Activated CD4-positive, alpha-beta T cell treated with anti-CD3 and anti-CD28 coated beads, Interleukin-2, amount 10 ng/mL, durations not matched to agents 7 days and 5 days (primary cell): ENCODE results near the gene NHP2. TPM values are rescaled to one million over a fixed set of nuclear protein-coding genes. Genes with fewer than 3 reads are reported as not detected.
"Not testable (repeated sequence)": the region's sequence is repeated elsewhere in the genome, so short reads cannot be mapped to it uniquely, and the experiment has no call there.

Experiments
- CTCF ChIA-PET: fragments of 350-600 bp; sonication (Branson Sonifier 250); formaldehyde crosslinking; loops from one replicate; lab custom pipeline; 2021; ENCODE audit warnings: antibody characterized with exemption; lab: Charles Lee
- POLR2A ChIA-PET: fragments of 350-600 bp; sonication (Branson Sonifier 250); formaldehyde crosslinking; loops from one replicate; lab custom pipeline; 2021; ENCODE audit warnings: antibody characterized with exemption; lab: Charles Lee
- DNase-seq: peaks from one replicate; pipeline ENCODE4 v3.0.0-alpha.2; 2020
- H3K27ac Mint-ChIP-seq: one replicate; pipeline ENCODE4 v1.8.0; 2021; ENCODE audit warnings: mild to moderate bottlenecking, moderate library complexity, mixed read lengths
- H3K27me3 Mint-ChIP-seq: one replicate; pipeline ENCODE4 v1.8.0; 2021; ENCODE audit warnings: mixed read lengths
- H3K36me3 Mint-ChIP-seq: one replicate; pipeline ENCODE4 v1.8.0; 2021; ENCODE audit warnings: low read depth, mixed read lengths
- H3K4me1 Mint-ChIP-seq: one replicate; pipeline ENCODE4 v1.8.0; 2021; ENCODE audit warnings: mixed read lengths
- H3K4me3 Mint-ChIP-seq: one replicate; pipeline ENCODE4 v1.8.0; 2021; ENCODE audit warnings: mild to moderate bottlenecking, moderate library complexity, mixed read lengths
- H3K9me3 Mint-ChIP-seq: one replicate; pipeline ENCODE4 v1.8.0; 2021; ENCODE audit warnings: mixed read lengths
- total RNA-seq, 2 experiments: library from RNA; stranded (reverse); gene quantifications; one replicate each; pipeline ENCODE4 v1.2.3, GENCODE V29; 2021

NHP2 gene
- 100 to 1,000 TPM; 145 TPM for total RNA-seq

DNA sequence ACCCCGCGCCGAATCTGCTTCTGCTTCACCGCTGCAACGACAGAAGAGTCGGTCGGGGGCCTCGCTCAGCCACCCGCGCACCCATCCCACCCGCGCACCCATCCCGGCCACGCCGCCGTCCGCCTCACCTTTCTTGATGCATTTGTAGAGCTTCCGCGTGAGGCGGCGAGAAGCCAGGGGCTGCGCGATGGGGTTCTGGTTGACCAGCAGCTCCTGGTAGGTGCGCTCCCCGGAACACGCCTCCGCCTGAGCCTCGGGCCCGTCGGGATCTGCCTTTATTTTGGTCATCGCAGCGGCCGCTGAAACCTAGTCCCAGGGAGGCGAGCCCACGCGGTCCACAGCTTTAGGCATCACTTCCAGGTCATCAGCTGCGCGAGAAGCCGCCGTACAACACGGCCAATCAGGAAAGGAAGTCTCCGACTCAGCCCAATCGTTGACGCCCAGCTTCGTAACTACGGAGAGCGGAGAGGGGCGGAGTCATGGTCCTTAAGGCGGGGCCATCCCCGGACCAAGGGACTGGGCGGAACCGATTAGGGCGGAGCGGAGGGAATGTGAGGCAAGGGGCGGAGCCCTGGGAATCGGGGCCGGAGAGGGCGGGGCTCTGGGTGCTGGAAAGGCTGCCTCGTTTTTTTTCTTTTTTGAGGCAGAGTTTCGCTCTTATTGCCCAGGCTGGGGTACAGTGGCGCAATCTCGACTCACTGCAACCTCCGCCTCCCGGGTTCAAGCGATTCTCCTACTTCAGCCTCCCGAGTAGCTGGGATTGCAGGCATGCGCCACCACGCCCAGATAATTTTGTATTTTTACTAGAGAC is at the start of gene NHP2:
NHP2 (minus strand) TSS at position 356 of the 811 bp plus-strand sequence; CDS start at position 288, 68 bp downstream.
- H3K27me3 Mint-ChIP-seq, result no peaks in the 10 kb centered on the region
- DNase-seq, result peak; percentile 98
- H3K4me3 Mint-ChIP-seq, result peak within 1 kb of the TSS; percentile 94
- ChIA-PET POLR2A (interaction anchor here (0.6 to 0.8 kb wide), 3 partner anchors 11 to 690 kb away, joined by 3 read pairs; no protein-coding TSS in a partner anchor), CTCF (interaction anchor here (0.9 to 2.5 kb wide), 5 partner anchors 10 to 78 kb away, joined by 3 to 8 read pairs (median 5); no protein-coding TSS in a partner anchor)
- peaks cover 29% of the 10 kb centered on the region for H3K36me3 Mint-ChIP-seq
- H3K27ac Mint-ChIP-seq, result peak within 1 kb of the TSS; percentile 92
- peaks cover 46% of the 10 kb centered on the region for H3K4me1 Mint-ChIP-seq
- no peaks in the 10 kb centered on the region for H3K9me3 Mint-ChIP-seq

DNA sequence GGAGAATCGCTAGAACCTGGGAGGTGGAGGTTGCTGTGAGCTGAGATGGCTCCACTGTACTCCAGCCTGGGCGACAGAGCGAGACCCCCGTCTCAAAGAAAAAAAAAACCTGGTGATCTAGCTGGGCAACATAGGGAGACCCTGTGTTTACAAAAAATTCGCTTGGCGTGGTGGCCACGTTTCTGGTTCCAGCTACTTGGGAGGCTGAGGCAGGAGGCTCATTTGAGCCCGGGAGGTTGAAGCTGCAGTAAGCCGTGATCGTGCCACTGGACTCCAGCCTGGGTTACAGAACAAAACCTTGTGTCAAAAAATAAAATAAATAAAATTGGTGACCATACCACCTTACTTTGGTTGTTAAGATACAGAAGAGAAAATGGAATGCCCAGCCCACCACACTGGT is 48.9 kb upstream of the NHP2 start:
- ChIA-PET POLR2A (interaction anchor here (0.7 kb wide), 1 partner anchor 19 kb away, joined by 3 read pairs; no protein-coding TSS in a partner anchor), CTCF (no interaction called here)
- Mint-ChIP-seq H3K36me3 (peaks cover 25% of the 10 kb centered on the region), H3K27me3 (peaks cover 2% of the 10 kb centered on the region), H3K27ac (no peak overlapping the region), H3K9me3 (no peaks in the 10 kb centered on the region), H3K4me1 (peaks cover 26% of the 10 kb centered on the region), H3K4me3 (peak overlapping the region; percentile 58)
- DNase-seq, result no peak

DNA sequence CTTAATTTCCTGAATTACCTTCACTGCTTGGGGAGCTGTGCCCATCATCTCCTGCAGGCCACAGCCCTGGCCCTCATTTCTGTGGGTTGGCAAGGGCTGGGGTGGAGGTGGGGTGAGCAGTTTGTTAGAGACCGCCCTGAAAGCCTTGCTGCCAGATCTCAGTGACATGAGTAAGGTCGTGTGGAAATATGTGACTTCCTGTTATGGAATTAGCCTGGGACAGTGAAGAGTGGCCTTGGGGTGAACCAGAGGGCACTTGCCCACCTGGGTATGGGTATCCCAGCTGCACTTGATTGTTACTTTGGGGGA is 48.2 kb upstream of the NHP2 start:
- no peaks in the 10 kb centered on the region for H3K9me3 Mint-ChIP-seq
- ChIA-PET POLR2A (no interaction called here), CTCF (no interaction called here)
- peaks cover 2% of the 10 kb centered on the region for H3K27me3 Mint-ChIP-seq
- H3K27ac Mint-ChIP-seq, result no peak overlapping the region
- no peak overlapping the region for H3K4me3 Mint-ChIP-seq
- DNase-seq, result no peak
- peaks cover 20% of the 10 kb centered on the region for H3K4me1 Mint-ChIP-seq
- peaks cover 19% of the 10 kb centered on the region for H3K36me3 Mint-ChIP-seq

DNA sequence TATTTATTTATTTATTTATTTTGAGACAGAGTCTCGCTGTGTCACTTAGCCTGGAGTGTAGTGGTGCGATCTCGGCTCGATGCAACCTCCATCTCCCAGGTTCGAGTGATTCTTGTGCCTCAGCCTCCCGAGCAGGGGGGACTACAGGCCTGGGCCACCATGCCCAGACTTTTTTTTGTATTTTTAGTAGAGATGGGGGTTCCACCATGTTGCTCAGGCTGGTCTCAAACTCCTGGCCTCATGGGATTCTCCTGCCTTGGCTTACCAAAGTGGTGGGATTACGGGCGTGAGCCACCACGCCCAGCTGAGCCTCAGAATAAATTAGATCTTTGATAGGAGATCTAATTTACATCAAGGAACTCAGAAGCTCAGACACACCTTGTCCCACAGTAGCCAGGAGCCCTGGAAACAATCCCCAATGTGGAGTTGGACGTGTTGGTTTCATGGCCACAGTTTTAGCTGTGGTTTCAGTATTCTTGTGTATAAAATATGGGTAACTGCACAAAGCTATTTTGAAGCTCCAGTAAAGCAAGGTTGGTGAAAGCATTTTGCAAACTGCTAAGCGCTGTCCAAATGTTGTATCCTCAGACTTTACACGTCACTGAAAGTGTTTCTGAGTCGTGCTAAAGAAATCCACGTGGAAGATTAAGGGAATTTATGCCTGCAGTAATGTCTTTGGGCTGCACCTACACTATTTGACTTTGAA is 47.7 kb upstream of the NHP2 start:
- CTCF ChIA-PET, result interaction anchor here (0.6 to 0.8 kb wide), 2 partner anchors 37 to 1197 kb away, joined by 3 read pairs; no protein-coding TSS in a partner anchor
- H3K4me3 Mint-ChIP-seq, result no peak overlapping the region
- peaks cover 2% of the 10 kb centered on the region for H3K27me3 Mint-ChIP-seq
- DNase-seq, result no peak
- POLR2A ChIA-PET, result no interaction called here
- peaks cover 14% of the 10 kb centered on the region for H3K36me3 Mint-ChIP-seq
- no peak overlapping the region for H3K27ac Mint-ChIP-seq
- H3K9me3 Mint-ChIP-seq, result no peaks in the 10 kb centered on the region
- peaks cover 15% of the 10 kb centered on the region for H3K4me1 Mint-ChIP-seq

DNA sequence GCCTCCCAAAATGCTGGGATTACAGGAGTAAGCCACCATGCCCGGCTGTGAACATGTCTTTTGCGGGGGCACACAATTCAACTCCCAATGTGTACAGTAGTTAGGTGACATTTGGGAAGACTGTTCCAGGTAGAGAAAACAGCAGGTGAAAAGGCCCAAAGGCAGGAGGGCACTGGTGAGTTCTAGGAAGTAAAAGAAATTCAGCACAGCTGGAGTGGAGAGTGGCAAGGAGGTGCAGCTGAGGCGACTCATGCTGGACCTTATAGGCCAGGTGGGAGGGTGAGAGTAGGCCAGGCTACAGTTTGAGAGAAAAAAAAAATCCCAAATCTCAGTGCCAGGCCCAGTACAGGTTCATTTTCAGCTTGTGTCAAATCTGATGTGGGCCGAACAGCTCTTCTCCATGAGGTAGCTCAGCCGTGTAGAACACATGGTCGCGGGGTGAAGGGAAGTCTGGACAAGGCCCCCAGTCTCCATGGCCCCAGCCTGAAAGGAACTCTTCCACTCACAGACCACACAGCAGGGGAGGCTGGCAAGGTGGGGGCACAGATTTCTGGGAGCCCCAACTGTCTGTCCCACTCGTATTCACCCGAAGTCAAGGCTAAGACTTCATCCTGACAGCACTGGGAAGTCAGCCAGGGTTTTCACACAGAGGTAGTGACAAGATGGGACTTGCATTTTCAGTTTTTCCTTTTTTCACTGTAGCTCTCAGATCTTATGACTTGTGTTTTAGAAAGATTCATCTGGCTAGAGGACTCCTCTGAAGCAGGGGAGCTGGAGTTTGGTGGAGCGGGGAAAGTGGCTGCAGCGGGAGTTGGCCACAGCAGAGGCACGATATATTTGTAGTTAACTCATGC is 46.1 kb upstream of the NHP2 start:
- H3K36me3 Mint-ChIP-seq, result peaks cover 3% of the 10 kb centered on the region
- POLR2A ChIA-PET, result no interaction called here
- H3K27me3 Mint-ChIP-seq, result peaks cover 6% of the 10 kb centered on the region
- DNase-seq, result no peak
- H3K27ac Mint-ChIP-seq, result no peak overlapping the region
- CTCF ChIA-PET, result no interaction called here
- no peaks in the 10 kb centered on the region for H3K9me3 Mint-ChIP-seq
- no peak overlapping the region for H3K4me3 Mint-ChIP-seq
- peaks cover 7% of the 10 kb centered on the region for H3K4me1 Mint-ChIP-seq

DNA sequence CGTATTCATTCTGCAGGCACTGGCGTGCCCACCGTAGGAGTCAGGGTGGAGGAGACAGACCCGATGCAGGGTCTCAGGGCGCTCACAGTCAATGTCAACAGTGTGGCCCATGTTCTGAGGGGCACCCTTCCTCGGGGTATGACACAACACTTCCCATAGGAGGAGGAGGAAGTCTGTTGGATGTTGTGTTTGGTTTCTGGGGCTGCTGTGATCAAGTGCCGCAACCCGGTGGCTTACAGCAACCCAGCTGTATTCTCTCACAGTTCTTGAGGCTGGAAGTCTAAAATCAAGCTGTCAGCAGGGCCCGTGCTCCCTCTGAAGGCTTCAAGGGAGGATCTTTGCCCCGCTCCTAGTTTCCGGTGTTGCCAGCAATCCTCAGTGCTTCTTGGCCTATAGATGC is 45.0 kb upstream of the NHP2 start:
- Mint-ChIP-seq H3K27me3 (peaks cover 10% of the 10 kb centered on the region), H3K27ac (no peak overlapping the region), H3K4me1 (peaks cover 12% of the 10 kb centered on the region), H3K4me3 (no peak overlapping the region), H3K9me3 (no peaks in the 10 kb centered on the region), H3K36me3 (no peaks in the 10 kb centered on the region)
- POLR2A ChIA-PET, result no interaction called here
- CTCF ChIA-PET, result no interaction called here
- DNase-seq, result no peak

DNA sequence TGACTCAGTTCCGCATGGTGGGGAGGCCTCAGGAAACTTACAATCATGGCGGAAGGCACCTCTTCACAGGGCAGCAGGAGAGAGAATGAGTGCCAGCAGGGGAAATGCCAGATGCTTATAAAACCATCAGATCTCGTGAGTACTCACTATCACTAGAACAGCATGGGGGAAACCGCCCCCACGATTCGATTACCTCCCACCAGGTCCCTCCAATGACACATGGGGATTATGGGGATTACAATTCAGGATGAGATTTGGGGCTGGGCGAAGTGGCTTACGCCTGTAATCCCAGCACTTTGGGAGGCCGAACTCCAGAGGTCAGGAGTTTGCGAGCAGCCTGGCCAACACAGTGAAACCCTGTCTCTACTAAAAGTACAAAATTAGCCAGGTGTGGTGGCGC is 44.5 kb upstream of the NHP2 start:
- POLR2A ChIA-PET, result not testable (repeated sequence)

DNA sequence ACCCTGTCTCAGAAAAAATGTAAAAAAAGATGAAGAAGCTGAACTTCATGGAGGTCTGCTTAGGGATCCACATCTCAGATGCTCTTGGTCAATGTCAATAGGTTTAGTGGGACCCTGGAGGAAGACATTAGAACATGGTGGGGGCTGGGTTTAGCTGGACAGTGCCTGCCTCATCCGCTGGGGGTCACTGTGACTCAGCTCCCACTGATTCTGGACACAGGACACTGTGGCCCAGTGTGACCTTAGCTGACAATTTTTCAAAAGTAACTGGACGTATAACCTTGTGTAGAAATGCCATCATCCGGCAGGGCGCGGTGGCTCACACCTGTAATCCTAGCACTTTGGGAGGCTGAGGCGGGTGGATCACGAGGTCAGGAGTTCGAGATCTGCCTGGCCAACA is 43.3 kb upstream of the NHP2 start:
- CTCF ChIA-PET, result no interaction called here

More for the DNA sequence above, 44.5 kb upstream of the NHP2 start:
- H3K27ac Mint-ChIP-seq, H3K9me3 Mint-ChIP-seq, CTCF ChIA-PET, H3K36me3 Mint-ChIP-seq, DNase-seq, H3K4me3 Mint-ChIP-seq: not testable (repeated sequence)
- peaks cover 15% of the 10 kb centered on the region for H3K27me3 Mint-ChIP-seq
- H3K4me1 Mint-ChIP-seq, result peaks cover 17% of the 10 kb centered on the region

DNA sequence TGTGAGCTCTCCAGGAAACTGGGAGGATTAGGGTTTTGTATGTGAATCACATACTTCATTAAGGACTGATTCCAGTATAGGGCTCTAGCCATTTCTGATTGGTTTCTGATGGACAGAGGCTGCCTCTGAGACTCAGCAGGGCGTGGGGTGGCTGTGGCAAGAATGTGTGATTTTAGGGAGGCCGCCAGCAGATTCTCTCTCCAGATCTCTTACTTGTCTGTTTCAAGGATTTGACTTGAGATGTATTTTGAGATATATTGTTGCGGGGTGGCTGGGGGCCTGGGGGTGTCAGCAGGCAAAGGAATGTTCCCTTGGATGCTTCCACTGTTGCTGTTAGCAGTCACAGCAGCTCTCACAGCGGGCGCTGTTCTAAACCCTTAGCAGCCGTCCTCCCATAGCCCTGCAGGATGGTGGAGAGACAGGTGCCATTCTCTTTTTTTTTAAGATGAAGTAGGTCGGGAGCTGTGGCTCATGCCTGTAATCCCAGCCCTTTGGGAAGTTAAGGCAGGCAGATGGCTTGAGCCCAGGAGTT is 42.7 kb upstream of the NHP2 start:
- H3K4me1 Mint-ChIP-seq, result peaks cover 12% of the 10 kb centered on the region
- H3K36me3 Mint-ChIP-seq, result no peaks in the 10 kb centered on the region
- ChIA-PET POLR2A (no interaction called here), CTCF (no interaction called here)
- peaks cover 18% of the 10 kb centered on the region for H3K27me3 Mint-ChIP-seq
- no peak for DNase-seq
- H3K9me3 Mint-ChIP-seq, result no peaks in the 10 kb centered on the region
- no peak overlapping the region for H3K27ac Mint-ChIP-seq
- no peak overlapping the region for H3K4me3 Mint-ChIP-seq

More for the DNA sequence above, 43.3 kb upstream of the NHP2 start:
- no peaks in the 10 kb centered on the region for H3K9me3 Mint-ChIP-seq
- H3K36me3 Mint-ChIP-seq, result no peaks in the 10 kb centered on the region
- peaks cover 12% of the 10 kb centered on the region for H3K4me1 Mint-ChIP-seq
- peaks cover 18% of the 10 kb centered on the region for H3K27me3 Mint-ChIP-seq
- H3K4me3 Mint-ChIP-seq, result no peak overlapping the region
- DNase-seq, result no peak
- no peak overlapping the region for H3K27ac Mint-ChIP-seq
- POLR2A ChIA-PET, result no interaction called here

DNA sequence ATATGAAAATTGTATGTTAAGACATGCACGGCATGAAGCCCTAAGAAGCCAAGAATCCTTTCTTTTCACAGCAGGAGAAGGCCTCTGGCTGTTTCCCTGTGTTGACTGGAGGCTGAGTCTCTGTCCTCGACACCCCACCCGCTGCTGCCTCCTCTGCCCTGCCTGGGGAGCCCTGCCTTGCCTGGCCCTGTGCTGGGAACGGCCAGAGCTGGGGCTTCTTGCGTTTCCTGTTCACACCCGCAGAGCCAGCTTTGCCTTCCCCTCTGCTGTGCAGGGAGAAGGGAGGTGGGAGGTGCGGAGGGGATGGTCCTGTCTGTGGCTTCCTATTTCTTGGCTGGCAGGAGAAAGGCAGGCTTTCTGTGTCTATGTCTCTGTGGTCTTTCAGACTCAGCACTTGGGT is 40.3 kb upstream of the NHP2 start:
- POLR2A ChIA-PET, result no interaction called here
- CTCF ChIA-PET, result interaction anchor here (0.6 kb wide), 1 partner anchor 44 kb away, joined by 3 read pairs; no protein-coding TSS in a partner anchor
- Mint-ChIP-seq H3K4me1 (peaks cover 12% of the 10 kb centered on the region), H3K27me3 (peaks cover 20% of the 10 kb centered on the region), H3K36me3 (no peaks in the 10 kb centered on the region), H3K4me3 (no peak overlapping the region), H3K27ac (no peak overlapping the region), H3K9me3 (no peaks in the 10 kb centered on the region)
- DNase-seq, result no peak

DNA sequence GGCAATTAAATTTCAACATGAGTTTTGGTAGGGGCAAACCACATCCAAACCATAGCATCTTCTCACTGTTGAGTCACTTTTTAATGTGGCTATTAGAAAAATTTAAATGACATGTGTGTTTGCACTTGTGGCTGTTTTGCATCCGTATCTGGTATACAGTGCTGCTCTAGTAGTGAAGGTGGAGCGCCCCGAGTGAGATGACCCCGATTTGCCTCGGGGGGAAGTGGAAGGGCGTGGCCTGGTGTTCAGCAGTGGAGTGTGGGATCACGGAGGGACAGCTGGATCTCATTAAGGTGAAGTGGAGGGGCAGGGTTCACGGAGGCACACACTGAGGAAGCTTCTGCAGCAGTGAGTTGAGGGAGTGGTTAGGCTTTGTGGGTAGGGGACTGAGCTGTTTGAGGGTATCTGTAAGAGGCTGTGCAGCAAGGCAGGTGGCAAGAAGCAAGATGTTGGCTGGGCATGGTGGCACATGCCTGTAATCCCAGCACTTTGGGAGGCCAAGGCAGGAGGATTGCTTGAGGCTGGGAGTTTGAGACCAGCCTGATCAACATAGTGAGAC is 39.6 kb upstream of the NHP2 start:
- no peak for DNase-seq
- H3K9me3 Mint-ChIP-seq, result no peaks in the 10 kb centered on the region
- H3K36me3 Mint-ChIP-seq, result no peaks in the 10 kb centered on the region
- no peak overlapping the region for H3K27ac Mint-ChIP-seq
- CTCF ChIA-PET, result interaction anchor here (0.6 kb wide), 1 partner anchor 43 kb away, joined by 3 read pairs; no protein-coding TSS in a partner anchor
- H3K4me3 Mint-ChIP-seq, result no peak overlapping the region
- peaks cover 12% of the 10 kb centered on the region for H3K4me1 Mint-ChIP-seq
- POLR2A ChIA-PET, result no interaction called here
- H3K27me3 Mint-ChIP-seq, result peaks cover 20% of the 10 kb centered on the region

DNA sequence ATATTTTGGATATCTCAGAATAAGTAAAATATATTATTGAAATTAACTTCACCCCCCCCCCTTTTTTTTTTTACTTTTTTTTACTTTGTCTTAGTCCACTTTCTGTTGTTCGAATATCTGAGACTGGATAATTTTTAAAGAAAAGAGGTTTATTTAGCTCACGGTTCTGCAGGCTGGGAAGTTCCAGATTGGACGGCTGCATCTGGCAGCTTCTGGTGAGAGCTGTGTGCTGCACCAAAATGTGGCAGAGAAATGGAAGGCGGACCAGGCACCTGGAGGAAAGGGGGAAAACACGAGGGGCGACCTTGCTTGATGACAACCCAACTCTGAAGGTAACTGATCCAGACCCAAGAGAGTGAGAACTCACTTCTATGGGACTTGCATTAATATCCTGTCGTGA is 39.1 kb upstream of the NHP2 start:
- Mint-ChIP-seq H3K4me3 (no peak overlapping the region), H3K27me3 (peaks cover 20% of the 10 kb centered on the region), H3K4me1 (peaks cover 12% of the 10 kb centered on the region), H3K27ac (no peak overlapping the region), H3K36me3 (no peaks in the 10 kb centered on the region), H3K9me3 (no peaks in the 10 kb centered on the region)
- ChIA-PET CTCF (no interaction called here), POLR2A (no interaction called here)
- no peak for DNase-seq
